ENCODE data around the gene PKN2. TPM values are rescaled to one million over a fixed set of nuclear protein-coding genes. Genes with fewer than 3 reads are reported as not detected.
"Not testable (repeated sequence)": the region's sequence is repeated elsewhere in the genome, so short reads cannot be mapped to it uniquely, and the experiment has no call there.

PKN2 gene
- total RNA-seq, 2 experiments from 2014 or later: 25.5 to 25.9 TPM

DNA sequence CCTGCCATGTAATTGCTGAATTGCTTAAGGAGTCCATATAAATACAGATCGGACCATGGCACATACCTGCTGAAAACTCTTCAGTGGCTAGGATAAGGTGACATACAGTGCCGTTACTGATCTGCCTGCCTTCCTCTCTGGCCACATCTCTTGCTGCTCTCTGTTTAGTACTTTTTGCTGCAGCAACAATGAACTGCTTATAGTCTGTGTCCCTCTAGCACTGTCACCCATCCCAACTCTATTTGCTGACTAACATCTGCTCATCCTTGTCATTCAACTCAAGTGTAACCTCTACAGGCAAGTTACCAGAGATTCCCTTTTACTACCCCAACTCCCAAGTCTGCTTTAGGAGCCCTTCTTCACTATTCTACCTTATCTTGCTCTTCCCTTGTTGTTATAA is 141.6 kb downstream of the PKN2 start:
- Mint-ChIP-seq H3K27ac (no peak overlapping the region), H3K4me3 (no peak overlapping the region), H3K4me1 (no peaks in the 10 kb centered on the region), H3K27me3 (no peaks in the 10 kb centered on the region), H3K9me3 (no peaks in the 10 kb centered on the region), H3K36me3 (ENCODE audit: low read depth) (peaks cover 8% of the 10 kb centered on the region)
- ChIA-PET POLR2A (no interaction called here), CTCF (no interaction called here)
- DNase-seq: no peak

DNA sequence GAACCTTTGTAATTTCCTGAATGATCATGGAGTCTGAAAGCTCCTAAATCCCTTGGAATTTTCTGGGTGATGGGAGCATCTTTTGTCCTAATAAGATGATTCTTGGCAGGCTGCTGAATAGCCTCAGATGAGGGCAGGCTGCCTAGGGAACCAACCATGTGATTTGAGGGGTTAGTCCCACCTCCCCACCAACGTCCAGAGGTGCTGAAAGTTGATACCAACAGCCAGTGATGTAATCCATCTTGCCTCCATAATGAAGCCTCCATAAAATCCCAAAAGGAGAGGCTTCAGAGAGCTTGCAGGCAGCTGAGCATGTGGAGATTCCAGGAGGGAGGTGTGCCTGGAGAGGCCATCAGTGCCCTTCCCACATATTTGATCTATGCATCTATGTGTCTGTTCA is 163.6 kb downstream of the PKN2 start:
- H3K27me3 Mint-ChIP-seq: no peaks in the 10 kb centered on the region
- no peak overlapping the region for H3K27ac Mint-ChIP-seq
- ChIA-PET POLR2A (interaction anchor here (0.7 to 1.1 kb wide), 3 partner anchors 9 to 44 kb away, joined by 3 to 4 read pairs (median 3); partner anchors contain the start of gene GTF2B), CTCF (no interaction called here)
- DNase-seq: no peak
- H3K4me1 Mint-ChIP-seq: no peaks in the 10 kb centered on the region
- H3K36me3 Mint-ChIP-seq (ENCODE audit: low read depth): peaks cover 16% of the 10 kb centered on the region
- H3K4me3 Mint-ChIP-seq: no peak overlapping the region
- H3K9me3 Mint-ChIP-seq: no peaks in the 10 kb centered on the region

DNA sequence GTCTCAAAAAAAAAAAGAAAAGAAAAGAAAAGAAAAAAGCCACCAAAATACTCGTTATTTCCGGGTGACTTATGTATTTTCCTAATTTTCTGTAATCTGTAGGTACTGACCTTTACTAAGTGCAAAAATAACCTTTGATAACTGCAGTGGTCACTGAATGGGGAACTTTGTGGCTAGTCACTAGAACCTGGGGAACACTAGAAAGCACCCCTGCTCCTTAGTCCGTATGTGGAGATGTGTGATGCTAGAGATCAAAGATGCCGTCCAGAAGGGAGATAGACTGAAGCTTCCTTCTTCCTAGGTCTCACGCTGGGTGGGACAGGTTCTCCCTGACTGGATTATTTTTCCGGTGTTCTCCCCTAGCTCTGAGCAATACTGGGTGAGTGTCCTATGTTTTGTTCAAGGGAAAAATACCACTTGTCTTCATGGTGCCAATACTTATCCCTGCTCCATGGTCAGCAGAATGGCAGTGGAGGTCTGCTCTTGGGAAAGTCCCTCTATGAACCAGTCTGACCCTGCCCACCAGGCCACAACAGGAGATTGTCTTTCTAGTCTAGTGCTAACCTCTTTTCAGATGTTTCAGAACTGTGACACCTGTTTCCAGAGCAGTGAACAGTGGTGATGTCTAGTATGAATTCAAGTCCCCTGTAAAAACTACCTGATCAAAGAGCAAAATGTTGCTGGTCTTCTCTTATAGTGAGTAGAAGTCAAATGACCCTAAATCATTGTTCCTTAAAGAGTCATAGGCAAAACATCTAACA is 167.4 kb downstream of the PKN2 start:
- H3K27me3 Mint-ChIP-seq: no peaks in the 10 kb centered on the region
- POLR2A ChIA-PET: interaction anchor here (1.3 kb wide), 1 partner anchor 39 kb away, joined by 3 read pairs; no protein-coding TSS in a partner anchor
- no peak for DNase-seq
- no peaks in the 10 kb centered on the region for H3K9me3 Mint-ChIP-seq
- CTCF ChIA-PET: no interaction called here
- H3K36me3 Mint-ChIP-seq (ENCODE audit: low read depth): peaks cover 35% of the 10 kb centered on the region
- H3K4me3 Mint-ChIP-seq: no peak overlapping the region
- peaks cover 2% of the 10 kb centered on the region for H3K4me1 Mint-ChIP-seq
- no peak overlapping the region for H3K27ac Mint-ChIP-seq

DNA sequence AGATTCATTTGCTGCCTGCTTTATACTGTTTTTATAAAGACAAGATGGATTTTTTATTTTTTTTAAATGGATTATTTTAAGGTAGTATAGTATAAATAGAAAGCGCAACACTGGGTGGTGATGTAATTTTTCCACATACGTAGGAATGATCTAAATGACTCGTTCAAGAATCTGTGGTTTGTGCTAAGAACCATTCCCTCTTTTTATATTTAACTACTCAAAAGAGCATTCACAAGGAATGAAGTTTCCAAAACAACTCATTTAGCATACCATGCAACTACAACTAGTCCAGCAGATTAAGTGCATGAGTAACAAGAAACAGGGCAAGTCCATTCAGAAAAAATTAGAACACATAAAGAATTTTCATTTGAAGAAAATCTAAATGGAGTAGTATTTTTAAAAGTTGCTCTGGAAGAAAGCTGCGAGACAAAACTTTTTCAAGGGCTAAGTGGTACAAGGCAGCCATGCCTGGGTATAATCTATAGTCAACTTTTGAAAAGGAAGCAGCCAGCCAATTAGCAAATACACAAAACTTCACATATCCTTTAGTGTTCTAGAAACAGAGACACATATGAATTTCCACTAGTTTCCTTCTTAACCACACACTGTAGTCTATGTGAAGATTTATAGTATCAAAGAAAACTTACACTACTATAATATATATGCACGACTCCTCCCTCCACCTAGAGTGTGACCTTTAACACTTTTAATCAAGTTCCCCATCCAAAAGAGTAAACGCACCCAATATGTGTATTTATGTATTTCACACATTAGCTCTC is 183.9 kb downstream of the PKN2 start:
- H3K27ac Mint-ChIP-seq: no peak overlapping the region
- no peaks in the 10 kb centered on the region for H3K27me3 Mint-ChIP-seq
- no peaks in the 10 kb centered on the region for H3K9me3 Mint-ChIP-seq
- no peak overlapping the region for H3K4me3 Mint-ChIP-seq
- POLR2A ChIA-PET: no interaction called here
- H3K36me3 Mint-ChIP-seq (ENCODE audit: low read depth): peaks cover 28% of the 10 kb centered on the region
- H3K4me1 Mint-ChIP-seq: peaks cover 24% of the 10 kb centered on the region
- DNase-seq: no peak
- CTCF ChIA-PET: interaction anchor here (0.6 to 2.3 kb wide), 4 partner anchors 9 to 56 kb away, joined by 3 to 8 read pairs (median 3); no protein-coding TSS in a partner anchor

DNA sequence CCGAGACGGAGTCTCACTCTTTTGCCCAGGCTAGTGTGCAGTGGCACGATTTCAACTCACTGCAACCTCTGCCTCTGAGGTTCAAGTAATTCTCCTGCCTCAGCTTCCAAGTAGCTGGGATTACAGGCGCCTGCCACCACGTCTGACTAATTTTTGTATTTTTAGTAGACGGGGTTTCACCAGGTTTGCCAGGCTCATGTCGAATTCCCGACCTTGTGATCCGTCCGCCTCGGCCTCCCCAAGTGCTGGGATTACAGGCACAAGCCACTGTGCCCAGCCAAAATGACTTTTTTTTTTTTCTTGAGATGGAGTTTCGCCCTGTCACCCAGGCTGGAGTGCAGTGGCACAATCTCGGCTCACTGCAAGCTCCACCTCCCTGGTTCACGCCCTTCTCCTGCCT is 185.6 kb downstream of the PKN2 start:
- H3K27ac Mint-ChIP-seq, CTCF ChIA-PET, H3K27me3 Mint-ChIP-seq, DNase-seq, H3K4me3 Mint-ChIP-seq, POLR2A ChIA-PET, H3K9me3 Mint-ChIP-seq: not testable (repeated sequence)
- Mint-ChIP-seq H3K4me1 (peaks cover 30% of the 10 kb centered on the region), H3K36me3 (ENCODE audit: low read depth) (peaks cover 25% of the 10 kb centered on the region)

DNA sequence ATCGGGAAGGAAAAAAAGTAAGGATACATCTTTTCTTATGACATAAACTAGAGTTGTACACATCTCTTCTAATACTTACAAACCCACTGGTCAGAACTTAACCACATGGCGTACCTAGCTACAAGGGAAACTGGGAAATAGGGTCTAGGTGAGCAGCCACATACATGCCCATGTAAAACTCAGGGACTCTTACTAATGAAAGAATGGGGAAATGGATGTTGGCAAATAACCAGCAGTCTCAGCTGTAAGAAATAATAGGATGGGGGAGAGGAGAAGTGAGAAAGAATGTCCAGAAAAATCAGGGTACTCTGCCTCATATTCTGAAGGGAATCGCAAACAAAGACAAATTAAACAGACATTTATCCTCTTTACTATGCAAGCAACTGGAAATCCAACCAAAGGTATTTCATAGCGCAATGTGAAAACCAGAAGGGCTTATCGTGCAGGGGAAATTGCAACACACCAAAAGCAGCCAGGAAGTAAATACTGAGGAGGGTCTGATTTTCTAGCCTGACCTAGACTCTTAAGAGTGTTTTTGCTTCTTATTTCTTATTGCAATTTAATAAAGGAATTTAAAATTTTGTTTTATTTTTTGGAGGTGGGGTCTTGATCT is 189.8 kb downstream of the PKN2 start:
- no peak for DNase-seq
- Mint-ChIP-seq H3K9me3 (no peaks in the 10 kb centered on the region), H3K4me1 (peaks cover 21% of the 10 kb centered on the region), H3K27me3 (no peaks in the 10 kb centered on the region), H3K4me3 (no peak overlapping the region), H3K36me3 (ENCODE audit: low read depth) (peaks cover 25% of the 10 kb centered on the region), H3K27ac (no peak overlapping the region)
- POLR2A ChIA-PET: interaction anchor here (1.0 to 1.3 kb wide), 2 partner anchors 17 to 18 kb away, joined by 3 read pairs; partner anchors contain the start of gene GTF2B
- CTCF ChIA-PET: interaction anchor here (0.6 kb wide), 1 partner anchor 81 kb away, joined by 3 read pairs; no protein-coding TSS in a partner anchor

DNA sequence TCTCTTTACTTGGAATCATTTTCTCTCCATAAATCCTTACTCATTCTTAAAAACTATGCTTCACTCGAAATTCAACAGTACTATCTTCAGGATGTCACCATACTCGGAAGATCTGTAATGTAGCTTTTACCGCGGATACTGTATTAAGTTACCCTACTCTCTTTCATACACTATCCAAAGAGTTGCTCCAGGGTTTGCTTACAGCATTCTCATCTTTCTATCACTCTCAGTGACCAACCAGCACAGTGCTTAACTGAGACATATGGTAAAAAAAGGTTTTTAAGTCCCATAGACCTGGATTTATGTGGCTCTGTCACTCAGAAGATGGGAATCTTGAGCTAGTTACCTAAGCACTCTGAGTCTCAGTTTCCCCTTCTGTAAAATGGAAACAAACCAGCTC is 191.5 kb downstream of the PKN2 start:
- Mint-ChIP-seq H3K27me3 (no peaks in the 10 kb centered on the region), H3K36me3 (ENCODE audit: low read depth) (peaks cover 26% of the 10 kb centered on the region), H3K9me3 (no peaks in the 10 kb centered on the region), H3K4me3 (no peak overlapping the region), H3K4me1 (peaks cover 17% of the 10 kb centered on the region), H3K27ac (no peak overlapping the region)
- no peak for DNase-seq
- ChIA-PET CTCF (interaction anchor here (0.8 to 4.7 kb wide), 4 partner anchors 16 to 219 kb away, joined by 3 to 47 read pairs (median 24); partner anchors contain the start of gene GTF2B), POLR2A (interaction anchor here (0.9 to 1.8 kb wide), 2 partner anchors 12 to 217 kb away, joined by 3 to 6 read pairs; no protein-coding TSS in a partner anchor)

DNA sequence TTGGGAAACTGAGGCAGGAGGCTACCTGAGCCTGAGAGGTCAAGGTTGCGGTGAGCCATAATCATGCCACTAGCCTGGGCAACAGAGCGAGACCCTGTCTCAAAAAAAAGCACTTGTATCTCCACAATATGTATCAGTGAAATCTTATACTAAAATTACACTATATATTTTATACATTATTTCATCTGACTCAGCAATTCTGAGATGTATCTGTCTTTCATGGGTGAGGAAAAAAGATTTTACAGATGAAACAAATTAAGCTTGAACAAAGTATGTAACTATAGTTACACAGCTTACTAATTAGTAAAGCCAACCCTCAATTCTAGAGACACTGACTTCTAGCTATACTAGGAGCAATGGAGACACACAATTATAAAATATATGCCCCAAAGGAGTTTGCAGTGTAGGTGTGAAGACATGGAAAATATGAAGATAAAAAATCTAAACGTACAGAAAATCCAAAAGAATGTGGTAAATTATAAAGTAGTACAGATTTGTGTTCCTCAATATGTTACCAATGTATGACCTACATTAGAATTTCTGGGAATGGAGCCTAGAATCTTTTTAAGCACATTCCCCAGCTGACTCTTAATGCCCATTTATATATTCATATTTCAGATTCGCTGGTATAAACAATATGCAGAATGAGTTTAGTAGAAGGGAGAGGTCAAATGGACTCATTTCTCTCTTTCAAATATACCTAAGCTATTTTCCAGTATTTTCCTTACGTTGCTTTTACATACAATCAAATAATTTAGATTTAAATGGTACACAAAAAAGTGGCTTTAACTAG is 192.7 kb downstream of the PKN2 start:
- no peak for DNase-seq
- no peaks in the 10 kb centered on the region for H3K27me3 Mint-ChIP-seq
- H3K4me1 Mint-ChIP-seq: peaks cover 18% of the 10 kb centered on the region
- ChIA-PET POLR2A (interaction anchor here (1.3 to 1.8 kb wide), 2 partner anchors 11 to 14 kb away, joined by 5 to 6 read pairs; partner anchors contain the start of gene GTF2B), CTCF (interaction anchor here (0.6 to 4.7 kb wide), 26 partner anchors 9 to 270 kb away, joined by 3 to 47 read pairs (median 4); partner anchors contain the start of genes GTF2B and PKN2)
- no peak overlapping the region for H3K4me3 Mint-ChIP-seq
- H3K36me3 Mint-ChIP-seq (ENCODE audit: low read depth): peaks cover 25% of the 10 kb centered on the region
- no peak overlapping the region for H3K27ac Mint-ChIP-seq
- no peaks in the 10 kb centered on the region for H3K9me3 Mint-ChIP-seq

DNA sequence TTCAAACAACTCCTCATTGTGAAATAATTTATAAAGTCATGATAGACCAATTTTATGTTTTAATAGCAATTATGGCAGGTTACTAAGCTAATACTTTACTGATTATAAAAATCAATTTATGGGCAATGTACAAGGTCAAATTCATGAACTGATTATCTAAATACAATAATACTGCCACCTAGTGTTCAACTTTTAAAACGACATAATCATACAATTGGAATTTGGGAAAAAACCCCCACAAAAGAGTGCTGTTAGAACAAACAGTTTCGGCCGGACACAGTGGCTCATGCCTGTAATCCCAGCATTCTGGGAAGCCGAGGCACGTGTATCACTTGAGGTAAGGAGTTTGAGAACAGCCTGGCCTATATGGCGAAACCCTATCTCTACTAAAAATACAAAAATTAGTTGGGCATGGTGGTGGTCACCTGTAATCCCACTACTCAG is 193.3 kb downstream of the PKN2 start:
- ChIA-PET POLR2A (interaction anchor here (1.3 kb wide), 1 partner anchor 14 kb away, joined by 5 read pairs; the partner anchor contains the start of gene GTF2B), CTCF (interaction anchor here (0.6 to 4.7 kb wide), 29 partner anchors 8 to 270 kb away, joined by 3 to 47 read pairs (median 4); partner anchors contain the start of genes GTF2B and PKN2)
- DNase-seq: no peak
- H3K4me1 Mint-ChIP-seq: peaks cover 21% of the 10 kb centered on the region
- H3K36me3 Mint-ChIP-seq (ENCODE audit: low read depth): peaks cover 27% of the 10 kb centered on the region
- no peak overlapping the region for H3K4me3 Mint-ChIP-seq
- no peaks in the 10 kb centered on the region for H3K27me3 Mint-ChIP-seq
- no peak overlapping the region for H3K27ac Mint-ChIP-seq
- no peaks in the 10 kb centered on the region for H3K9me3 Mint-ChIP-seq

DNA sequence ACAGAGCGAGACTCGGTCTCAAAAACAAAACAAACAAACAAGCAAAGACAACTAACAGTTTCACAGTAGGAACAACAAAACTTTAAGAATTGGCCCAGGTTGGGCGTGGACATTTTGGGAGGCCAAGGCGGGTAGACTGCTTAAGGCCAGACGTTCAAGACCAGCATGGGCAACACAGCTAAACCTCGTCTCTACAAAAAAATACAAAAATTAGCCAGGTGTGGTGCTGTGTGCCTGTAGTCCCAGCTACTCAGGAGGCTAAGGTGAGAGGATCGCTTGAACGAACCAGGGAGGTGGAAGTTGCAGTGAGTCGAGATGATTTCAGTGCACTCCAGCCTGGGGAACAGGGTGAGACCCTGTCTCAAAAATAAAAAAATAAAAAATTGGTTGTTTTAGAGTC is 193.8 kb downstream of the PKN2 start:
- Mint-ChIP-seq H3K27ac (no peak overlapping the region), H3K4me1 (peaks cover 26% of the 10 kb centered on the region), H3K27me3 (no peaks in the 10 kb centered on the region), H3K4me3 (no peak overlapping the region), H3K36me3 (ENCODE audit: low read depth) (peaks cover 27% of the 10 kb centered on the region), H3K9me3 (no peaks in the 10 kb centered on the region)
- ChIA-PET CTCF (interaction anchor here (0.8 to 4.7 kb wide), 19 partner anchors 10 to 225 kb away, joined by 3 to 47 read pairs (median 5); partner anchors contain the start of genes GTF2B and PKN2), POLR2A (interaction anchor here (0.6 to 1.3 kb wide), 3 partner anchors 13 to 28 kb away, joined by 3 to 5 read pairs (median 5); partner anchors contain the start of gene GTF2B)
- no peak for DNase-seq

DNA sequence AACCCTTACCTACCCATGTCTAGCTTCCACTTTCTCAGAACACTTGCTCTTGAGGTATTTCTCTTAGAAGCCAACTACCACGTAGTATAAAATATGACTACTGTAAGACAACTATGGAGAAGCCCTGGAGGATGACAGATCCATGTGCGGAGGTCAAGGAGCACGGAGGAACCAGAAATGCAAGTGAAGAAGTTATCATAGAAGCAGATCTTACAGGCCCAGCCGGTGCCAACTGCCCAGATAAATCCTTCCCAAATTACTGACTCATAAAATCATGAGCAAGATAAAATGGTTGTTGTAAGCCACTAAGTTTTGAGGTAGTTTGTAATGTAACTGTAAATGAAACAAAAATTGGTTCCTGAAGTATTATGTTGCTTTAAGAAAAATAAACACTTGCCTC is 194.7 kb downstream of the PKN2 start:
- CTCF ChIA-PET: interaction anchor here (0.8 to 4.7 kb wide), 14 partner anchors 10 to 222 kb away, joined by 3 to 47 read pairs (median 4); partner anchors contain the start of gene GTF2B
- no peaks in the 10 kb centered on the region for H3K9me3 Mint-ChIP-seq
- POLR2A ChIA-PET: interaction anchor here (1.1 kb wide), 1 partner anchor 13 kb away, joined by 5 read pairs; the partner anchor contains the start of gene GTF2B
- no peak overlapping the region for H3K4me3 Mint-ChIP-seq
- no peak overlapping the region for H3K27ac Mint-ChIP-seq
- DNase-seq: no peak
- H3K36me3 Mint-ChIP-seq (ENCODE audit: low read depth): peaks cover 32% of the 10 kb centered on the region
- peaks cover 31% of the 10 kb centered on the region for H3K4me1 Mint-ChIP-seq
- no peaks in the 10 kb centered on the region for H3K27me3 Mint-ChIP-seq
